Chondrocyte (in vitro differentiated cells): ENCODE data around the gene ACTA2. TPM values are rescaled to one million over a fixed set of nuclear protein-coding genes. Genes with fewer than 3 reads are reported as not detected.
A peak's percentile ranks its signal among the peaks of the same experiment; 100 is the strongest.

Source experiments
- DNase-seq: peaks from one replicate; pipeline ENCODE4 v3.0.0; 2021; ENCODE audit warnings: mixed read lengths, low spot score
- H3K27ac Mint-ChIP-seq: one replicate; pipeline ENCODE4 v1.8.0; 2021; ENCODE audit warnings: mild to moderate bottlenecking, moderate library complexity, mixed read lengths; ENCODE audit not compliant: unreplicated experiment
- H3K27me3 Mint-ChIP-seq: 2 replicates; pipeline ENCODE4 v1.8.0; 2021; ENCODE audit warnings: low read depth, mixed read lengths
- H3K36me3 Mint-ChIP-seq: 2 replicates; pipeline ENCODE4 v1.8.0; 2021; ENCODE audit warnings: low read depth, mixed read lengths
- H3K4me1 Mint-ChIP-seq: 2 replicates; pipeline ENCODE4 v1.8.0; 2021; ENCODE audit warnings: low read depth, mild to moderate bottlenecking, mixed read lengths
- H3K4me3 Mint-ChIP-seq: one replicate; pipeline ENCODE4 v1.8.0; 2021; ENCODE audit warnings: mild to moderate bottlenecking, moderate library complexity, mixed read lengths; ENCODE audit not compliant: unreplicated experiment
- H3K9me3 Mint-ChIP-seq: 2 replicates; pipeline ENCODE4 v1.8.0; 2021; ENCODE audit warnings: low read depth, mixed read lengths
- long read RNA-seq: library from polyadenylated mRNA; stranded (forward); transcript quantifications from one replicate; pipeline ENCODE4 v2.0.0, GENCODE V29; 2021
- total RNA-seq: library from RNA; stranded (reverse); gene quantifications from 3 replicates; pipeline ENCODE4 v1.2.1, GENCODE V29; 2021
- TF ChIP-seq, protein P1 (sequence below): fragments of 200-600 bp; sonication (generic); IDR thresholded peaks from 2 replicates; pipeline ENCODE4 v1.5.0; 2021; ENCODE audit warnings: antibody characterized with exemption, mild to moderate bottlenecking, moderate library complexity

The ACTA2 gene
- 846 to 4,145 TPM (median 3,929 TPM) in 3 replicates for total RNA-seq
- long read RNA-seq, transcript ACTA2-201 (9 exons, 1,349 nt): major isoform, 4,535 of 4,797 reads
- long read RNA-seq, partial matches to known transcripts: 203 of 4,797 reads
- long read RNA-seq, other reads (novel, unspliced or antisense): 53 of 4,797 reads

DNA sequence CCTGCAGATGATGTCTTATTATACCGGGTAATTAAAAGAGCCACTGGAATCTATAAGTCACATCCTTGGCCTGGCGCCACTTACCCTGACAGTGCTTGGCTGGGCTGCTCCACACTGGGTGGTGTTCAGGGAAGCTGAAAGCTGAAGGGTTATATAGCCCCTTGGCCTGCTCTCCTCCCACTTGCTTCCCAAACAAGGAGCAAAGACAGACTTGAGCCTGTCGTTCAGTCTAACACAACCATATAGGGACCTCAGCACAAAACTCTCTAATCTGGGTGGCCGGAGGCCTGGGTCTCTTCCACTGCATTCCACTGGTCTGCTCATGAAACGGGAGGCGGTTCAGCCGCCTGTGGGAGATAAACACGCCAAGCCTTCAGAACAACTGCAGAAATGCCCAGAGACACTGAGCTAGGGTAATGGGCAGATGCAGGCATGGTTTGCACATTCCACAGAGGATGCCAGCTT, at the start of gene ACTA2:
Gene ACTA2 (minus strand): TSS at position 127 of the 465 bp plus-strand sequence. CDS start 3,843 bp downstream, outside the sequence.
- TF ChIP-seq, protein P1, sequence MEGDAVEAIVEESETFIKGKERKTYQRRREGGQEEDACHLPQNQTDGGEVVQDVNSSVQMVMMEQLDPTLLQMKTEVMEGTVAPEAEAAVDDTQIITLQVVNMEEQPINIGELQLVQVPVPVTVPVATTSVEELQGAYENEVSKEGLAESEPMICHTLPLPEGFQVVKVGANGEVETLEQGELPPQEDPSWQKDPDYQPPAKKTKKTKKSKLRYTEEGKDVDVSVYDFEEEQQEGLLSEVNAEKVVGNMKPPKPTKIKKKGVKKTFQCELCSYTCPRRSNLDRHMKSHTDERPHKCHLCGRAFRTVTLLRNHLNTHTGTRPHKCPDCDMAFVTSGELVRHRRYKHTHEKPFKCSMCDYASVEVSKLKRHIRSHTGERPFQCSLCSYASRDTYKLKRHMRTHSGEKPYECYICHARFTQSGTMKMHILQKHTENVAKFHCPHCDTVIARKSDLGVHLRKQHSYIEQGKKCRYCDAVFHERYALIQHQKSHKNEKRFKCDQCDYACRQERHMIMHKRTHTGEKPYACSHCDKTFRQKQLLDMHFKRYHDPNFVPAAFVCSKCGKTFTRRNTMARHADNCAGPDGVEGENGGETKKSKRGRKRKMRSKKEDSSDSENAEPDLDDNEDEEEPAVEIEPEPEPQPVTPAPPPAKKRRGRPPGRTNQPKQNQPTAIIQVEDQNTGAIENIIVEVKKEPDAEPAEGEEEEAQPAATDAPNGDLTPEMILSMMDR: no peak
- no peaks in the 10 kb centered on the region for H3K9me3 Mint-ChIP-seq
- DNase-seq: peak; percentile 61
- peaks cover 15% of the 10 kb centered on the region for H3K36me3 Mint-ChIP-seq
- no peaks in the 10 kb centered on the region for H3K27me3 Mint-ChIP-seq
- peak within 1 kb of the TSS; percentile 88 for H3K4me3 Mint-ChIP-seq
- peak within 1 kb of the TSS; percentile 98 for H3K27ac Mint-ChIP-seq
- peaks cover 74% of the 10 kb centered on the region for H3K4me1 Mint-ChIP-seq

DNA sequence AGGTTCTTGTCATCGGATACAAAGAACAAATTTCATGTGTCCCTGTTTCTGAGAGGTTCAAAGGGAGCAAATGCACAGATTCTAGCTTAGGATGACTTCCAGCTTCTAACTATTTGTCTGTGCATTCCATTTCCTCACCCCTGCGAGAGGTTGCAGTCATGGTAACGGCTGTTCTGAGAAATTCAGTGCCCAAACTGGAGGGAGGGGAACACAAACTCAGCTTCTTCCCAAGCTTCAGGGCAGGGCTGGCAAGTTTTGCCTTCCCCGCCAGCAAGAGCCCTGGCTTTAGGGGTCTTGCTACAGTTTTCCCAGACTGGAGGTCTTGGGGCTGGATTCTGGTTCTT, 49.1 kb upstream of the ACTA2 start:
- Mint-ChIP-seq H3K4me3 (no peak overlapping the region), H3K27me3 (no peaks in the 10 kb centered on the region), H3K27ac (no peak overlapping the region), H3K4me1 (peaks cover 23% of the 10 kb centered on the region), H3K9me3 (no peaks in the 10 kb centered on the region), H3K36me3 (peaks cover 1% of the 10 kb centered on the region)
- TF ChIP-seq, protein P1: no peak
- no peak for DNase-seq

DNA sequence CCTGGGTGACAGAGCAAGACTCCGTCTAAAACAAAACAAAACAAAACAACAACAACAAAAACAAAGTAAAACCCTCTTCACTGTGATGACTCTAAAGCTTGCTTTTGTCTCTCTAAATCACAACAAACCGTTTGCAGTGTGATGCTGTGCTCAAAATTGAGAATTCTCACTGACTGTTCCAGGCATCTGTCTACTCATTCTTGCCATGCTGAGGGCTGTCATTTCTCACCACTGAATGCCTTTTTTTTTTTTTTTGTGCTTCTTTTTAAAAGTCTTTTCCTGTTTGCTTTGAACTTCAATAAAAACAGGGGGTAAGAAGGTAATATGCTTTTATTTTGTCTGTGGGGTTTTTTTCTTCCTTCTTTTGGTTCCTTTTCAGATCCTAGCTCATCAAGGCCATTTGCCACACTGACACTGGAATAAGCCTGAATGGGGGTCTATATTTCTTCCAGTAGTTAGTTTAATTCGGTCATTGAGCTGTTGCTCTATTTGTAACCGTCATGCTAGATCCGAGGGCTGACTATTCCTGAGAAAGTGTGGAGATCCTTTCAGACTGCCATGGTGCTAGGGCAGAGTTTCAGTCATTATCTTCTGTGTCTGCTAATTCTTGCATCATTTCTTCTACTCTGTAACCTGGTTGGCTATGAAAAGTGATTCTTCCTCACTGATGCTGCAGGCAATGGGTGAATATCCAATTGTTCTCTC, 48.6 kb upstream of the ACTA2 start:
- H3K4me1 Mint-ChIP-seq: peaks cover 23% of the 10 kb centered on the region
- H3K9me3 Mint-ChIP-seq: no peaks in the 10 kb centered on the region
- no peak for DNase-seq
- TF ChIP-seq, protein P1: no peak
- H3K36me3 Mint-ChIP-seq: peaks cover 1% of the 10 kb centered on the region
- H3K4me3 Mint-ChIP-seq: no peak overlapping the region
- peak overlapping the region; percentile 0 for H3K27ac Mint-ChIP-seq
- H3K27me3 Mint-ChIP-seq: no peaks in the 10 kb centered on the region

DNA sequence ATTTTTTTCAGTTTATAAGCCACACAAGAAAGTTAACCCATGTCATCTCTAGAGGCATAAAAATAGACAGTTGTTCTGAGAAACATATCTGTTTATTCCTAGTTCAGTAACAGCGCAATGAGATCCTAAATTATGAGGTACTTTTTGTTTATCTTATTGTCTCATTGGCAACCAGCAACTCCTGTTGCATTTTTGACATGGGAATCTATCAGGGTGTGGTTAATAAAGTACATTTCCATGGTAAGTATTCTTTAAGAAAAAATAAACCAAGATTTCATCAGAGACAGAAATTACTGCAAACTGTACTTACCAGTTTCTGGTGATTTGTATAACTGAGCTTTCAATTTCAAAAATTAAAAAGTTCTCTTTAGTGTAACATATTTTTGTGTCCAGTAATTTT, 47.1 kb upstream of the ACTA2 start:
- Mint-ChIP-seq H3K36me3 (peaks cover 1% of the 10 kb centered on the region), H3K4me3 (no peak overlapping the region), H3K4me1 (peaks cover 23% of the 10 kb centered on the region), H3K9me3 (no peaks in the 10 kb centered on the region), H3K27ac (no peak overlapping the region), H3K27me3 (no peaks in the 10 kb centered on the region)
- no peak for DNase-seq
- TF ChIP-seq, protein P1: no peak

DNA sequence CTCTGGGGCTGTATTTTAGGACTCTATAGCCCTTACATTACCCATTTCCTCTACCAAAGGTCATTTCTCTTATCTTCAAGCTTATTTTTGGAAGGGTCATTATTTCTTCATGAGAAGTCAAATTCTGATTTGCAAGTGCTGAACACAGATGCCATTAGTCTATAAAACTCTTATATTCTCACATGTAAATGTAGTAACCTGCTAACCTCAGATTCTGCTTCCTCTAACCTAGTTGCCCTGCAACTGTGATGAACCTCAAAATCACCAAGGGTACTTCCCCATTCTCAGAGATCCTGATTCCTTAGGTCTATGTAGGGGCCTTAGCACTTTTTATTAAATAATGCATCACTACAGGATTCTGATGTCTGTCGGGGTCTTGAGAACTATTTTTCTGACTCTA, 44.4 kb upstream of the ACTA2 start:
- Mint-ChIP-seq H3K4me3 (no peak overlapping the region), H3K9me3 (no peaks in the 10 kb centered on the region), H3K36me3 (no peaks in the 10 kb centered on the region), H3K27me3 (no peaks in the 10 kb centered on the region), H3K4me1 (peaks cover 32% of the 10 kb centered on the region), H3K27ac (no peak overlapping the region)
- TF ChIP-seq, protein P1: no peak
- no peak for DNase-seq
